ENCODE measurements around the gene LRPPRC. TPM values are rescaled to one million over a fixed set of nuclear protein-coding genes. Genes with fewer than 3 reads are reported as not detected.
"Not testable (repeated sequence)": the region's sequence is repeated elsewhere in the genome, so short reads cannot be mapped to it uniquely, and the experiment has no call there.

LRPPRC gene
- total RNA-seq, 2 experiments from 2014 or later, result 62.0 to 62.1 TPM

DNA sequence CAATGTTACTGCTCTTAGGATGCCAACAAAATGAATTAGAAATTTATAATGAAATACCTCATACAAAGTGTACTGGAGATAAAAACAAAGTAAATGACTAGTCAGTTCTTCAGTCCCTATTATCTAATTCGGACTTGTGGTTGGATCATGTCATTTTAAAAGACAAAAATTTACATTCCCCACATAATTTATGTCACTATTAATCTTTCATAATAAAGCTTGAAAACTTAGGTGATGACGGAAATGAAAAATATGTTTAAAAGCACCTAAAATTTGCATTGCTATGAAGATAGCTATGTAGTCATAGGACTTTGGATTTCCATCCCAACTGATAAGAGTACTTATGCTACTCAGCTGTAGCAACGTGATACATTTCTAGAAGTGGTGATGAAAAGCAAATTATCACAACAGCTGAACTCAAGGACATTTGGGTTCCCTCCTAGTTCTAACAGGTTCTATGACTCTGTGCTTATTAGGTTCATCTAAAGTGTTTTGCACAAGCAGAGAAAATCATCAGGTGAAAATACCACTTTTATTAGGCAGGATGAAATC, 58.4 kb downstream of the LRPPRC start:
- no peak for DNase-seq
- Mint-ChIP-seq H3K4me1 (peaks cover 7% of the 10 kb centered on the region), H3K9me3 (no peaks in the 10 kb centered on the region), H3K27ac (no peak overlapping the region), H3K4me3 (no peak overlapping the region), H3K36me3 (ENCODE audit: low read depth) (peaks cover 28% of the 10 kb centered on the region), H3K27me3 (no peaks in the 10 kb centered on the region)
- CTCF ChIA-PET, result interaction anchor here (0.7 kb wide), 1 partner anchor 13 kb away, joined by 3 read pairs; no protein-coding TSS in a partner anchor
- POLR2A ChIA-PET, result interaction anchor here (1.3 to 1.4 kb wide), 2 partner anchors 48 to 57 kb away, joined by 3 read pairs; no protein-coding TSS in a partner anchor

GRCh38 chr2:43934567-43934966, 61.2 kb downstream of the LRPPRC start:
- ChIA-PET CTCF (interaction anchor here (1.4 kb wide), 1 partner anchor 11 kb away, joined by 4 read pairs; no protein-coding TSS in a partner anchor), POLR2A (no interaction called here)
- Mint-ChIP-seq H3K4me1 (peaks cover 11% of the 10 kb centered on the region), H3K9me3 (no peaks in the 10 kb centered on the region), H3K4me3 (no peak overlapping the region), H3K27me3 (no peaks in the 10 kb centered on the region), H3K36me3 (ENCODE audit: low read depth) (peaks cover 28% of the 10 kb centered on the region), H3K27ac (no peak overlapping the region)
- no peak for DNase-seq

- Mint-ChIP-seq H3K36me3 (ENCODE audit: low read depth) (peaks cover 31% of the 10 kb centered on the region), H3K27ac (no peak overlapping the region), H3K4me3 (no peak overlapping the region), H3K27me3 (no peaks in the 10 kb centered on the region), H3K9me3 (no peaks in the 10 kb centered on the region), H3K4me1 (peaks cover 26% of the 10 kb centered on the region)
- no peak for DNase-seq
- ChIA-PET POLR2A (no interaction called here), CTCF (interaction anchor here (0.6 to 0.9 kb wide), 2 partner anchors 9 to 165 kb away, joined by 3 to 4 read pairs; no protein-coding TSS in a partner anchor)
Observed at GRCh38 chr2:43931293-43931692, 64.5 kb downstream of the LRPPRC start.

- Mint-ChIP-seq H3K27me3 (no peaks in the 10 kb centered on the region), H3K27ac (peak overlapping the region; percentile 85), H3K36me3 (ENCODE audit: low read depth) (peaks cover 38% of the 10 kb centered on the region), H3K4me1 (peaks cover 23% of the 10 kb centered on the region), H3K4me3 (peak overlapping the region; percentile 76), H3K9me3 (no peaks in the 10 kb centered on the region)
- CTCF ChIA-PET, result no interaction called here
- DNase-seq, result no peak
- POLR2A ChIA-PET, result interaction anchor here (1.0 to 1.1 kb wide), 3 partner anchors 11 to 139 kb away, joined by 3 to 4 read pairs (median 3); no protein-coding TSS in a partner anchor
Observed at GRCh38 chr2:43927442-43927841, 68.3 kb downstream of the LRPPRC start.

DNA sequence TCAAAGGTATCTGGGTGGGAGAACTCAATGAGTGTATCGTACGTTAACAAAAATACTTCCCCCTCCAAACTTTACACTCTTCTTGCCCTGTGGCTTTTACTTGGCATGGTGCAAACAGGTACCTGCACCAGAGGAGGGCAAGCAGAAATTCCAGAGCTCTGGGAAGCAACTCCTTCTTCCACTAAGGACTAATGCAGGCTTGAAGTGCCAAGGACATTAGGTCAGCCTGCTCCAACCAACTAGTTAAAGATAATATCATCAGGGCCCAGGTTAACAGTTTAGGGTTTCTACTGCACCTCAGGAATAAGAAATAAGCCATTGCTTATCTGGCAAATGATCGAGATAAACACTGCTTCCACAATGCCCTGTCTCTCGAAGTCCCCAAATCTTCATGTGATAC, 70.4 kb downstream of the LRPPRC start:
- Mint-ChIP-seq H3K27me3 (no peaks in the 10 kb centered on the region), H3K36me3 (ENCODE audit: low read depth) (peaks cover 33% of the 10 kb centered on the region), H3K27ac (no peak overlapping the region), H3K4me1 (peaks cover 23% of the 10 kb centered on the region), H3K9me3 (no peaks in the 10 kb centered on the region), H3K4me3 (no peak overlapping the region)
- DNase-seq, result no peak
- CTCF ChIA-PET, result no interaction called here
- POLR2A ChIA-PET, result interaction anchor here (1.4 kb wide), 1 partner anchor 71 kb away, joined by 3 read pairs; no protein-coding TSS in a partner anchor

GRCh38 chr2:43924463-43924862, 71.3 kb downstream of the LRPPRC start:
- H3K27ac Mint-ChIP-seq, result no peak overlapping the region
- DNase-seq, result no peak
- H3K27me3 Mint-ChIP-seq, result no peaks in the 10 kb centered on the region
- ChIA-PET CTCF (no interaction called here), POLR2A (interaction anchor here (0.9 to 1.4 kb wide), 2 partner anchors 10 to 72 kb away, joined by 3 read pairs; no protein-coding TSS in a partner anchor)
- no peak overlapping the region for H3K4me3 Mint-ChIP-seq
- no peaks in the 10 kb centered on the region for H3K9me3 Mint-ChIP-seq
- peaks cover 26% of the 10 kb centered on the region for H3K36me3 Mint-ChIP-seq (ENCODE audit: low read depth)
- H3K4me1 Mint-ChIP-seq, result peaks cover 19% of the 10 kb centered on the region

- DNase-seq, H3K4me3 Mint-ChIP-seq, POLR2A ChIA-PET, H3K27ac Mint-ChIP-seq, H3K27me3 Mint-ChIP-seq, H3K9me3 Mint-ChIP-seq: not testable (repeated sequence)
- H3K4me1 Mint-ChIP-seq, result peaks cover 15% of the 10 kb centered on the region
- CTCF ChIA-PET, result interaction anchor here (1.4 kb wide), 1 partner anchor 8 kb away, joined by 3 read pairs; no protein-coding TSS in a partner anchor
- H3K36me3 Mint-ChIP-seq (ENCODE audit: low read depth), result peaks cover 38% of the 10 kb centered on the region
Observed at GRCh38 chr2:43911136-43911790, 84.5 kb downstream of the LRPPRC start.

GRCh38 chr2:43906448-43907109, 89.2 kb downstream of the LRPPRC start:
- Mint-ChIP-seq H3K9me3 (no peaks in the 10 kb centered on the region), H3K4me1 (peaks cover 23% of the 10 kb centered on the region), H3K4me3 (no peak overlapping the region), H3K36me3 (ENCODE audit: low read depth) (peaks cover 51% of the 10 kb centered on the region), H3K27ac (no peak overlapping the region), H3K27me3 (no peaks in the 10 kb centered on the region)
- ChIA-PET CTCF (interaction anchor here (1.0 to 1.5 kb wide), 2 partner anchors 29 kb away, joined by 4 to 5 read pairs; no protein-coding TSS in a partner anchor), POLR2A (interaction anchor here (0.9 kb wide), 1 partner anchor 88 kb away, joined by 4 read pairs; no protein-coding TSS in a partner anchor)
- no peak for DNase-seq

- Mint-ChIP-seq H3K4me3 (no peak overlapping the region), H3K9me3 (no peaks in the 10 kb centered on the region), H3K36me3 (ENCODE audit: low read depth) (peaks cover 48% of the 10 kb centered on the region), H3K4me1 (peaks cover 21% of the 10 kb centered on the region), H3K27ac (no peak overlapping the region), H3K27me3 (no peaks in the 10 kb centered on the region)
- no peak for DNase-seq
- CTCF ChIA-PET, result interaction anchor here (1.5 kb wide), 1 partner anchor 28 kb away, joined by 5 read pairs; no protein-coding TSS in a partner anchor
- POLR2A ChIA-PET, result interaction anchor here (0.9 kb wide), 1 partner anchor 89 kb away, joined by 4 read pairs; no protein-coding TSS in a partner anchor
Observed at GRCh38 chr2:43905871-43906270, 89.9 kb downstream of the LRPPRC start.

- ChIA-PET CTCF (interaction anchor here (1.5 kb wide), 1 partner anchor 27 kb away, joined by 5 read pairs; no protein-coding TSS in a partner anchor), POLR2A (no interaction called here)
- Mint-ChIP-seq H3K27ac (no peak overlapping the region), H3K36me3 (ENCODE audit: low read depth) (peaks cover 51% of the 10 kb centered on the region), H3K9me3 (no peaks in the 10 kb centered on the region), H3K27me3 (no peaks in the 10 kb centered on the region), H3K4me3 (no peak overlapping the region), H3K4me1 (peaks cover 19% of the 10 kb centered on the region)
- no peak for DNase-seq
Observed at GRCh38 chr2:43905371-43905803, 90.4 kb downstream of the LRPPRC start.

DNA sequence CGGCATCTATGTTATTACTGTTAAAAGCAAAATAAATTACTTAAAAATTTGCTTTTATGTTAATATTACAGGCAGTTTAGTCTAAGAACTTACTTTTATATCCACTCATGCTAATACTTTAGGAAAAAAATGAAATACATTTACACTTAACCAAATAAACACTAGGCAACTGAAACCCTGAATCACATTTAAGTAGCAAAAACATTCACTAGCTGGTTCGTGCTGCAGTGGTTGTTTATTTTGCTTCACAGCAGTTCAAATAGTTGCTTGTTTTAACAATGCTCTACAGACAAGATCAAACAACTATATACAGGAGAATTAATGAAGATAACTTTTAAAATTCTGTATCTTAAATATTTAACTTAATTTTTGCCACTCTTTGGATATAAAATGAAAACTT, 96.2 kb downstream of the LRPPRC start:
- Mint-ChIP-seq H3K27me3 (no peaks in the 10 kb centered on the region), H3K4me1 (no peaks in the 10 kb centered on the region), H3K4me3 (no peak overlapping the region), H3K9me3 (no peaks in the 10 kb centered on the region), H3K36me3 (ENCODE audit: low read depth) (peaks cover 43% of the 10 kb centered on the region), H3K27ac (no peak overlapping the region)
- DNase-seq, result no peak
- ChIA-PET CTCF (no interaction called here), POLR2A (no interaction called here)

DNA sequence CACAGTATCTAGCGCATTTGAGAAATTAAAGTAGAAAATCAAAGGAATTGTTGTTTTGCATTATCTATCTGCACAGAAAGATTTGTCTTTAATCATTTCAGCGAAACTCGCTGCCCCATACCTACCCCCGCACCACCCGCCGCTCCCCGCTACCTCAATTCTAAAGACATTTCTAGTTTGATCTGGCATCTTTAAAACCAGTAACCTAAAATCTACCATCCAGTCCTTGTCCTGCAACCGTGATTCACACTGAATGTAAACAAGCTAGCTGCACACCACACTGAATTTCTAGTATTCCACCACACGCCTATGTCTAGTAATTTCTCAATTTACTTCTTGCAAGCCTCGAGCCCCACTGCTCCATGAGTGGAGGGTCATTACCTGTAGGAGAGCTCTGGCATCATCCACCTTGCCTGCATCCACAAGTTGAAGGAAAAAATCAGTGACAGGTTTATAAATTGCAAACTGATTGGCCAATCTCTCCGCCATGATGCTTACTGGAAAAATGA, 96.9 kb downstream of the LRPPRC start:
- Mint-ChIP-seq H3K9me3 (no peaks in the 10 kb centered on the region), H3K4me3 (no peak overlapping the region), H3K36me3 (ENCODE audit: low read depth) (peaks cover 45% of the 10 kb centered on the region), H3K4me1 (no peaks in the 10 kb centered on the region), H3K27ac (no peak overlapping the region), H3K27me3 (no peaks in the 10 kb centered on the region)
- CTCF ChIA-PET, result no interaction called here
- POLR2A ChIA-PET, result no interaction called here
- no peak for DNase-seq

Data from activated CD4-positive, alpha-beta memory T cell treated with anti-CD3 and anti-CD28 coated beads, Interleukin-2, amount 10 ng/mL, durations not matched to agents 7 days and 5 days (primary cell).